PC-9 (cell line): ENCODE data around the gene LIG4. TPM values are rescaled to one million over a fixed set of nuclear protein-coding genes. Genes with fewer than 3 reads are reported as not detected.

Experiments used
- BruUV-seq: library from RNA; stranded (reverse); fragments of 400-500 nt; replicated peaks from 2 replicates; lab custom pipeline; 2021; lab: Mats Ljungman, UMichigan
- CTCF ChIA-PET: fragments of 300-600 bp; sonication (Branson Sonifier 250); formaldehyde crosslinking; loops from one replicate; lab custom pipeline; 2022; ENCODE audit warnings: antibody characterized with exemption; lab: Charles Lee
- POLR2A ChIA-PET: fragments of 300-600 bp; sonication (Branson Sonifier 250); formaldehyde crosslinking; loops from one replicate; lab custom pipeline; 2022; ENCODE audit warnings: antibody characterized with exemption; ENCODE audit not compliant: unreplicated experiment; lab: Charles Lee
- DNase-seq, 2 experiments: peaks; one replicate each; pipeline versions ENCODE4 v3.0.0 to v3.0.0-alpha.2; 2015 to 2022; ENCODE audit warnings: mixed read lengths in 1 of 2
- H2AFZ ChIP-seq: fragments of 200-600 bp; sonication (generic); 2 replicates; pipeline ENCODE4 v1.8.1; 2017; ENCODE audit warnings: antibody characterized with exemption
- H3F3A ChIP-seq: fragments of 200-600 bp; sonication (generic); 2 replicates; pipeline ENCODE4 v1.8.1; 2017; ENCODE audit warnings: antibody characterized with exemption, mild to moderate bottlenecking, low read depth; ENCODE audit not compliant: insufficient read depth
- H3K27ac ChIP-seq: fragments of 200-600 bp; sonication (generic); 2 replicates; pipeline ENCODE4 v1.6.1; 2016; ENCODE audit warnings: mixed run types
- H3K27me3 ChIP-seq: fragments of 200-600 bp; sonication (generic); 2 replicates; pipeline ENCODE4 v1.6.1; 2016; ENCODE audit warnings: low read depth, mixed run types; ENCODE audit not compliant: insufficient read depth
- H3K36me3 ChIP-seq: fragments of 200-600 bp; sonication (generic); 2 replicates; pipeline ENCODE4 v1.6.1; 2016; ENCODE audit warnings: low read depth, mixed run types
- H3K4me1 ChIP-seq: fragments of 200-600 bp; sonication (generic); replicated peaks from 2 replicates; pipeline ENCODE4 v1.6.1; 2016; ENCODE audit warnings: mixed run types; ENCODE audit not compliant: insufficient read depth
- H3K4me2 ChIP-seq: fragments of 200-600 bp; sonication (generic); 2 replicates; pipeline ENCODE4 v1.6.1; 2017; ENCODE audit warnings: mixed run types
- H3K4me3 ChIP-seq: fragments of 200-600 bp; sonication (generic); 2 replicates; pipeline ENCODE4 v1.6.1; 2016; ENCODE audit warnings: mixed run types
- H3K79me2 ChIP-seq: fragments of 200-600 bp; sonication (generic); 2 replicates; pipeline ENCODE4 v1.6.1; 2017; ENCODE audit warnings: low read depth, mixed run types
- H3K9me2 ChIP-seq: fragments of 200-600 bp; sonication (generic); 2 replicates; pipeline ENCODE4 v1.8.1; 2017; ENCODE audit warnings: mild to moderate bottlenecking; ENCODE audit not compliant: insufficient read depth
- H3K9me3 ChIP-seq: fragments of 200-600 bp; sonication (generic); 2 replicates; pipeline ENCODE4 v1.8.1; 2016; ENCODE audit warnings: low read depth; ENCODE audit not compliant: insufficient read depth
- H4K20me1 ChIP-seq: fragments of 200-600 bp; sonication (generic); 2 replicates; pipeline ENCODE4 v1.8.1; 2017; ENCODE audit not compliant: insufficient read depth
- CTCF ChIP-seq: fragments of 200-600 bp; sonication (generic); conservative IDR thresholded peaks from 2 replicates; pipeline ENCODE4 v1.6.1; 2017; ENCODE audit warnings: mixed run types, antibody characterized with exemption, mild to moderate bottlenecking, moderate library complexity
- EZH2 ChIP-seq: fragments of 200-600 bp; sonication (generic); IDR thresholded peaks from 2 replicates; pipeline ENCODE4 v1.8.0; 2017; ENCODE audit warnings: antibody characterized with exemption, low read depth
- intact Hi-C: fragments of 100-400 bp; cut with micrococcal nuclease; formaldehyde crosslinking; loops from one replicate; pipeline ENCODE4 v1.10.0; 2022; ENCODE audit not compliant: unreplicated experiment
- total RNA-seq: library from RNA; stranded (reverse); gene quantifications from 2 replicates; pipeline ENCODE4 v1.2.3, GENCODE V29; 2021

LIG4 gene
- total RNA-seq, 1 experiment from 2014 or later: 9.1 TPM

- Histone ChIP-seq H3K4me1 (no peaks in the 10 kb centered on the region), H3K36me3 (no peaks in the 10 kb centered on the region), H4K20me1 (no peaks in the 10 kb centered on the region), H2AFZ (no peak overlapping the region), H3K4me3 (no peak overlapping the region), H3K27me3 (no peaks in the 10 kb centered on the region), H3K9me2 (no peaks in the 10 kb centered on the region), H3K9me3 (peaks cover 9% of the 10 kb centered on the region), H3K4me2 (no peak overlapping the region), H3K27ac (no peak overlapping the region), H3K79me2 (no peaks in the 10 kb centered on the region), H3F3A (no peaks in the 10 kb centered on the region)
- DNase-seq: no peak
- BruUV-seq: no TSS peak
- CTCF ChIA-PET: no interaction called here
- POLR2A ChIA-PET: no interaction called here
- TF ChIP-seq CTCF (no peak), EZH2 (no peak)
- intact Hi-C loops: no loop called here
Observed at GRCh38 chr13:108249150-108249549, 33.8 kb upstream of the LIG4 start.

GRCh38 chr13:108230377-108230776 is 15.0 kb upstream of the LIG4 start:
- Histone ChIP-seq H3K4me1 (peaks cover 5% of the 10 kb centered on the region; the same call in 1 of the 2 replicates), H4K20me1 (peaks cover 24% of the 10 kb centered on the region), H3K4me3 (no peak overlapping the region), H3K9me2 (no peaks in the 10 kb centered on the region; the same call in 1 of the 2 replicates), H3K36me3 (no peaks in the 10 kb centered on the region), H2AFZ (no peak overlapping the region), H3K79me2 (peaks cover 27% of the 10 kb centered on the region), H3K9me3 (no peaks in the 10 kb centered on the region), H3K4me2 (no peak overlapping the region), H3K27me3 (no peaks in the 10 kb centered on the region), H3K27ac (no peak overlapping the region), H3F3A (peaks cover 6% of the 10 kb centered on the region)
- BruUV-seq: no TSS peak
- TF ChIP-seq EZH2: no peak
- no peak for TF ChIP-seq CTCF
- CTCF ChIA-PET: no interaction called here
- intact Hi-C loops: no loop called here
- POLR2A ChIA-PET: no interaction called here
- no peak for DNase-seq

- H3K27ac ChIP-seq: no peak overlapping the region
- ChIA-PET POLR2A (no interaction called here), CTCF (no interaction called here)
- H3K36me3 ChIP-seq: no peaks in the 10 kb centered on the region
- H3K79me2 ChIP-seq: peaks cover 52% of the 10 kb centered on the region
- H3F3A ChIP-seq: peaks cover 6% of the 10 kb centered on the region
- no peak overlapping the region for H3K4me2 ChIP-seq
- H3K4me3 ChIP-seq: no peak overlapping the region
- peaks cover 40% of the 10 kb centered on the region for H4K20me1 ChIP-seq
- H3K9me3 ChIP-seq: no peaks in the 10 kb centered on the region
- H2AFZ ChIP-seq: no peak overlapping the region
- H3K4me1 ChIP-seq: peaks cover 5% of the 10 kb centered on the region; the same call in 1 of the 2 replicates
- BruUV-seq: no TSS peak
- TF ChIP-seq CTCF (peak; percentile 94), EZH2 (no peak)
- intact Hi-C loops: loop anchor here (2.0 kb wide), 1 partner anchor 669 kb away; no protein-coding TSS in a partner anchor
- no peaks in the 10 kb centered on the region for H3K27me3 ChIP-seq
- no peak for DNase-seq
- H3K9me2 ChIP-seq: no peaks in the 10 kb centered on the region
Observed at GRCh38 chr13:108227651-108228272, 12.4 kb upstream of the LIG4 start.
